Sigmoid colon (tissue), 7 donors: ENCODE data around the gene RHBDL3. TPM values are rescaled to one million over a fixed set of nuclear protein-coding genes. Genes with fewer than 3 reads are reported as not detected.

Source experiments
- DNase-seq: peaks from one replicate; pipeline ENCODE4 v3.0.0-alpha.2; 2019
- H3K27ac ChIP-seq, 4 donors: fragments of 200-600 bp; sonication (generic); one replicate each; pipeline ENCODE4 v1.5.1; 2016 to 2019; ENCODE audit warnings: mild to moderate bottlenecking in 1 of 4
- H3K27me3 ChIP-seq, 3 donors: fragments of 200-600 bp; sonication (generic); one replicate each; pipeline ENCODE4 v1.5.1; 2019; ENCODE audit warnings: mild to moderate bottlenecking in 1 of 3
- H3K36me3 ChIP-seq, 4 donors: fragments of 200-600 bp; sonication (generic); one replicate each; pipeline ENCODE4 v1.5.1; 2016 to 2019
- H3K4me1 ChIP-seq, 4 donors: fragments of 200-600 bp; sonication (generic); one replicate each; pipeline ENCODE4 v1.5.1; 2017 to 2019
- H3K4me3 ChIP-seq, 4 donors: fragments of 200-600 bp; sonication (generic); one replicate each; pipeline ENCODE4 v1.5.1; 2017 to 2019; ENCODE audit warnings: mild to moderate bottlenecking in 2 of 4, moderate library complexity in 1 of 4
- H3K9me3 ChIP-seq, 4 donors: fragments of 200-600 bp in 3 of 4; sonication (generic) in 3 of 4; one replicate each; pipeline versions ENCODE4 v1.5.1 to v1.6.1; 2013 to 2019
- EP300 ChIP-seq, 4 donors: sonication (generic); formaldehyde crosslinking; IDR thresholded peaks; one replicate each; pipeline ENCODE4 v1.6.1; 2017; ENCODE audit warnings: antibody characterized with exemption in 4 of 4
- POLR2A ChIP-seq, 2 donors: fragments of 450-650 bp; IDR thresholded peaks; one replicate each; pipeline ENCODE4 v1.6.1; 2016; ENCODE audit warnings: antibody characterized with exemption in 2 of 2, mild to moderate bottlenecking in 2 of 2, moderate library complexity in 2 of 2
- POLR2AphosphoS5 ChIP-seq, 4 donors: sonication (generic); formaldehyde crosslinking; IDR thresholded peaks; one replicate each; pipeline ENCODE4 v1.6.1; 2017; ENCODE audit warnings: antibody characterized with exemption in 4 of 4
- WGBS, 2 donors: extraction: QIAGEN DNeasy Blood & Tissue Kit; methylation state at CpG; one replicate each; pipeline ENCODE4 v1.1.7; 2013; 5-methylcytosine and 5-hydroxymethylcytosine counted together
- intact Hi-C: fragments of 100-400 bp; cut with DNase I; formaldehyde crosslinking; loops from one replicate; pipeline ENCODE4 v1.15.1; 2023
- polyA plus RNA-seq, 3 donors: library from polyadenylated mRNA; stranded (reverse); fragments of 200-250 nt; gene quantifications; one replicate each; pipeline ENCODE4 v1.2.3, GENCODE V29; 2013
- total RNA-seq, 4 donors: library from RNA; depleted of rRNA; stranded (reverse); fragments of >200 nt; gene quantifications; one replicate each; pipeline ENCODE4 v1.1.0, GENCODE V29; 2016
- TF ChIP-seq, protein P1 (sequence below), 4 experiments: fragments of 450-650 bp in 3 of 4; fragments of 200-600 bp in 1 of 4; IDR thresholded peaks; one replicate each; pipeline ENCODE4 v1.5.1; 2016 to 2019; ENCODE audit warnings: antibody characterized with exemption in 4 of 4, mild to moderate bottlenecking in 3 of 4, moderate library complexity in 2 of 4
- donor health status: healthy with polysubstance abuse.
- donor health status: Bipolar disorder and iron deficiency.
- donor health status: healthy.

The RHBDL3 gene
- total and polyA plus RNA-seq, 7 donors = 0.23 to 0.83 (median 0.61) TPM; not detected in 1

DNA sequence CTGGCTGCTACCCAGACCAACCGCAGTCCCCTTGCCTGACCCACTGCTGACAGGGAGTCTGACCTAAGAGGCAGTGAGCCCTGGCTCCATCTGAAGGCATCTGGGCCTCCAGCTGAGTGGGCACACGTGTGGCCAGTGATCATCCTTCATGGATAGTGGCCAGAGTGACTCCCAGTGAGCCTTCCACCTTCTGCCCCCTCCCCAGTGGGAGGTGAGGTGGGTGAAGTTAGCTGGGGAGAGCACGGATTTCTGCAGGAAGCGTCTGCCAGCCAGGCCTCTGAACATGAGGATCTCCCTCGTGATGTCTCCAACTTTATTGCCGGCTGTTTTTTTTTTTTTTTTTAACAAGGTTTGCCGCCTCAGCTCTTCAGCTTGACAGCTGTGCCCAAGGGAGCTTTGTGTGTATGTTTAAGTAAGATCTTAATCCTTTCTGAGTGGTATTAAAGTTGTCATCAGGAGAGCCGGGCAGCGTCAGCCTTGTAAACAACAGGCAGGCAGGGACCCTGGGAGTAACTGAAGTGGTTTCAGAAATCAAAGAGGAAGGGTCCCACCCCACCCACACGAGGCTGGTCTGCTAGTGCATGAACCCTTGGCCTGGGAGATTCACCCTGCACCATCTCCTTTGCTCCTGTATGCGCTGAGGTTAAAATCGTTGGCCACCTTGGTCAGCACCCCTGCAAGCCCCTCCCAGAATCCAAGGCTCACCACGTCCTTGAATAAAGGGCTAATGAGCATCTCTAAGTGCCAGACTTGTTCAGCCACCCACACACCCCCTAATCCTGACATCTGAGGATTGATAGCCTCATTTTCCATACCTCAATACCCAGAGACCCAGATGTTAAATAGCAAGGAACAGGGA is 33.3 kb downstream of the RHBDL3 start:
- H3K36me3 ChIP-seq = no peaks in the 10 kb centered on the region
- H3K4me3 ChIP-seq = no peak overlapping the region
- no peak overlapping the region for H3K27ac ChIP-seq
- WGBS, 2 donors = 33 to 52% methylated on average over 13 of the region's 13 CpGs
- intact Hi-C loops = no loop called here
- DNase-seq = no peak
- no peaks in the 10 kb centered on the region for H3K9me3 ChIP-seq
- H3K4me1 ChIP-seq = peaks cover 0 to 11% (median 0%) of the 10 kb centered on the region in 4 donors
- TF ChIP-seq POLR2A (IDR thresholded peaks at IDR 0.05) (no peak), POLR2AphosphoS5 (IDR thresholded peaks at IDR 0.05) (no peak), EP300 (IDR thresholded peaks at IDR 0.05) (no peak)
- TF ChIP-seq, protein P1, sequence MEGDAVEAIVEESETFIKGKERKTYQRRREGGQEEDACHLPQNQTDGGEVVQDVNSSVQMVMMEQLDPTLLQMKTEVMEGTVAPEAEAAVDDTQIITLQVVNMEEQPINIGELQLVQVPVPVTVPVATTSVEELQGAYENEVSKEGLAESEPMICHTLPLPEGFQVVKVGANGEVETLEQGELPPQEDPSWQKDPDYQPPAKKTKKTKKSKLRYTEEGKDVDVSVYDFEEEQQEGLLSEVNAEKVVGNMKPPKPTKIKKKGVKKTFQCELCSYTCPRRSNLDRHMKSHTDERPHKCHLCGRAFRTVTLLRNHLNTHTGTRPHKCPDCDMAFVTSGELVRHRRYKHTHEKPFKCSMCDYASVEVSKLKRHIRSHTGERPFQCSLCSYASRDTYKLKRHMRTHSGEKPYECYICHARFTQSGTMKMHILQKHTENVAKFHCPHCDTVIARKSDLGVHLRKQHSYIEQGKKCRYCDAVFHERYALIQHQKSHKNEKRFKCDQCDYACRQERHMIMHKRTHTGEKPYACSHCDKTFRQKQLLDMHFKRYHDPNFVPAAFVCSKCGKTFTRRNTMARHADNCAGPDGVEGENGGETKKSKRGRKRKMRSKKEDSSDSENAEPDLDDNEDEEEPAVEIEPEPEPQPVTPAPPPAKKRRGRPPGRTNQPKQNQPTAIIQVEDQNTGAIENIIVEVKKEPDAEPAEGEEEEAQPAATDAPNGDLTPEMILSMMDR (IDR thresholded peaks at IDR 0.05) = no peak
- H3K27me3 ChIP-seq = no peaks in the 10 kb centered on the region

DNA sequence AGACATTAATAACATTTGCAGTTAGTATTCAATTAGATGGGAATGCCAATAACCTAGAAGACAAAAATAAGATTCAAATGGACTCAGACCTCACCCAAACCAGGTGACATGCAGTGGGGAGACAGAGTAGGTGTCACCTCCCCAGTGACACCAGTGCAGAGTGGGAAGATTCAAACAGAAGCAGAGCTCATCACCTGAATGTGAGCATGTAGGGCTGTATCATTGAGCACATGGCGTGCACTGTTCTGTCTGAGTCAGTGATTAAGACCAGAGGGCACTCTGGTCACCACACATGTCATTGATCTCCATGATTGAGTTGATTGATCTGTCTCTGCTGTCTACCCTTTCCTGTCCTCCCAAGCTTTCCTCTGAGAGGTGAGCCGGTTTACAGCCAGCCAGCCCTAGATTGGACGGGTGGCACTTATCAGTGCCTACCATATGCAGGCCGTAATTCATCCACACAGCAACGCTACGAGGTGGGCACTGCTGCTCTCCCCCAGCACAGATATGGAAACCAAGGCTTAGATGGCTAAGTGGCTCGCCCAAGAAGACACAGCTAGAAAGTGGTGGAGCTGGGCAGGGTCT is 34.0 kb downstream of the RHBDL3 start:
- Histone ChIP-seq H3K27me3 (no peaks in the 10 kb centered on the region), H3K9me3 (no peaks in the 10 kb centered on the region), H3K4me3 (no peak overlapping the region), H3K27ac (no peak overlapping the region), H3K4me1 (peaks cover 0 to 11% (median 0%) of the 10 kb centered on the region in 4 donors), H3K36me3 (no peaks in the 10 kb centered on the region)
- intact Hi-C loops = no loop called here
- 92 to 93% methylated on average over 7 of the region's 7 CpGs for WGBS, 2 donors
- TF ChIP-seq POLR2A (IDR thresholded peaks at IDR 0.05) (no peak), POLR2AphosphoS5 (IDR thresholded peaks at IDR 0.05) (no peak), EP300 (IDR thresholded peaks at IDR 0.05) (no peak)
- TF ChIP-seq, protein P1 (IDR thresholded peaks at IDR 0.05) = no peak
- no peak for DNase-seq

DNA sequence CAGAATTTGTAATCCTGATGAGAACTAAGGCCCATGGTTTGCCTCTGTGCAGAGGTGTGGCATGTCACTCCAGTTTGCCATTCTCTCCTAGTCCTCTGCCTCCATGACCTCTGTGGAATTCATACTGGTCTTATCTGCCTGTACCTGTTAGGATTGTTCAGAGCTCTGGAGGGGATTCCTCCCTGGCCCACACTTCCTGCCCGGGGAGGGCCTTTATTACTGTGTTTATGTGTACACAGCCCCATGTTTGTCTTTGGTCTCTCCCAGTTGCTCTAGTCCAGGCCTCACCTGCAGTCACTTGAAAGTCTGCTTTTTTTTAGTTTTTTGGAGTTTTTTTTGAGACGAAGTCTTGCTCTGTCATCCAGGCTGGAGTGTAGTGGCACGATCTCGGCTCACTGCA is 36.4 kb downstream of the RHBDL3 start:
- no peak for DNase-seq
- no peaks in the 10 kb centered on the region for H3K9me3 ChIP-seq
- intact Hi-C loops = no loop called here
- 65 to 85% methylated on average over 4 of the region's 4 CpGs for WGBS, 2 donors
- no peaks in the 10 kb centered on the region for H3K27me3 ChIP-seq
- peaks cover 0 to 11% (median 0%) of the 10 kb centered on the region in 4 donors for H3K4me1 ChIP-seq
- TF ChIP-seq POLR2A (IDR thresholded peaks at IDR 0.05) (no peak), POLR2AphosphoS5 (IDR thresholded peaks at IDR 0.05) (no peak), EP300 (IDR thresholded peaks at IDR 0.05) (no peak)
- TF ChIP-seq, protein P1 (IDR thresholded peaks at IDR 0.05) = no peak
- no peaks in the 10 kb centered on the region for H3K36me3 ChIP-seq
- no peak overlapping the region for H3K27ac ChIP-seq
- H3K4me3 ChIP-seq = no peak overlapping the region

DNA sequence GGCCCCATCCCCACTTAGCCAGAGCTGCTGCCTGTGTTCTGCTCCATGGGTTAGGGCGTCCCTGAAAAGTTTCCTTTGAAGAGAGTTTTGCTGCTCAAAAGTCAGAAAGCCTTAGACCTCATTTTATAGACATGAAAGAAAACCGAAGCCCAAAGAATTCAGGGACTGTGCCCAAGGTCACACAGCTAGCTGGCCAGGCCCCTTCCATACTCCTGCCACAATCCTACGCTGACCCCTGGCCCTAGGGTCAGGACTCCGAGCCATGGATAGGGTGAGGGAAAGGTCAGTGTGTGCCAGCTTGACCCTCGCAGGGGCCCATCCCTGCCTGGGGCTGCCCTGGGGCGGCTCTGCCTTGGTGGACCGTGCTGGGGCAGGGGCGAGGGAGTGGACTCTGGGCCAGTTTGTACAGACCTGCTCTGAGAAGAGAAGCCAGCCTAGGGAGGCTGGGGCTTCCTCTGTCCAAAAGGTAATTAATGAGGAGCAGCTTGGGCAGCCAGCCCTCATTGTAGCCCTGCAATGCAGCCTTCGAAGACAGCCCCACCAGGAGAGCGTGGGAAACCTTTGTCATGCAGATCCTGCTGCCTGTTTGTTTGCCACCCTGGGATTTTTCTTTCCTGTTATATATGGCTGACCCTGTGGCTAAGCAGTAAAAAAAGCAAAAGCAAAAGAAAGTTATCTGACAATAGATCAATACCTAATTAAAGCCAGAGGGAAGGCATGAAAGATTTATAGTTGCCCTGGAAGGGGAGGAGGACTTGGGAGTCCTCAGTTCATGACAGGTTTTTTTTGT is 37.4 kb downstream of the RHBDL3 start:
- DNase-seq = no peak
- TF ChIP-seq EP300 (IDR thresholded peaks at IDR 0.05) (no peak), POLR2AphosphoS5 (IDR thresholded peaks at IDR 0.05) (no peak), POLR2A (IDR thresholded peaks at IDR 0.05) (no peak)
- TF ChIP-seq, protein P1 (IDR thresholded peaks at IDR 0.05) = no peak
- Histone ChIP-seq H3K36me3 (no peaks in the 10 kb centered on the region), H3K27me3 (no peaks in the 10 kb centered on the region), H3K27ac (no peak overlapping the region), H3K4me1 (peaks cover 0 to 11% (median 0%) of the 10 kb centered on the region in 4 donors), H3K9me3 (no peaks in the 10 kb centered on the region), H3K4me3 (no peak overlapping the region)
- WGBS, 2 donors = 88 to 89% methylated on average over 10 of the region's 10 CpGs
- intact Hi-C loops = no loop called here
